ENCODE measurements around the gene LEKR1.

LEKR1 gene

DNA sequence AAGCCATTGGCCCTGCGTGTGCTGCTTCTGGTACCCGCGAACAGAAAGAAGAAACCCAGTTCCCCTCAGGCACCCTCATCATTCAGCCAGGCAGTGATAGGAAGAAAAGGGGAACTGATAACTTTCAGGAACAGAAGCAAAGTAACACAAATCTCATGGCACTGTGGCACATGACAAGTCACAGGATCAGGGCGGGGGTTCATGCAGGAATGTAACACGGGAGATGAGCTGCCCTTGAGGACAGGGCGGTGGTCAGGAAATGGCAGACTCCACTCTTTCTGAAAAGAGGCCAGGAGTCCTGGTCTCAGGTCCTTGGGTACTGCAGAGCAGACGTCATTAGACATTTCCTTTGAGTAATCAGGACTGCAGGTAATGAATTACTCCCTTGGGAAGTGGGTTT is 238.2 kb downstream of the LEKR1 start:
- no peak overlapping the region for H3K4me3 ChIP-seq (ENCODE audit: low read length)
- TF ChIP-seq, protein P1, sequence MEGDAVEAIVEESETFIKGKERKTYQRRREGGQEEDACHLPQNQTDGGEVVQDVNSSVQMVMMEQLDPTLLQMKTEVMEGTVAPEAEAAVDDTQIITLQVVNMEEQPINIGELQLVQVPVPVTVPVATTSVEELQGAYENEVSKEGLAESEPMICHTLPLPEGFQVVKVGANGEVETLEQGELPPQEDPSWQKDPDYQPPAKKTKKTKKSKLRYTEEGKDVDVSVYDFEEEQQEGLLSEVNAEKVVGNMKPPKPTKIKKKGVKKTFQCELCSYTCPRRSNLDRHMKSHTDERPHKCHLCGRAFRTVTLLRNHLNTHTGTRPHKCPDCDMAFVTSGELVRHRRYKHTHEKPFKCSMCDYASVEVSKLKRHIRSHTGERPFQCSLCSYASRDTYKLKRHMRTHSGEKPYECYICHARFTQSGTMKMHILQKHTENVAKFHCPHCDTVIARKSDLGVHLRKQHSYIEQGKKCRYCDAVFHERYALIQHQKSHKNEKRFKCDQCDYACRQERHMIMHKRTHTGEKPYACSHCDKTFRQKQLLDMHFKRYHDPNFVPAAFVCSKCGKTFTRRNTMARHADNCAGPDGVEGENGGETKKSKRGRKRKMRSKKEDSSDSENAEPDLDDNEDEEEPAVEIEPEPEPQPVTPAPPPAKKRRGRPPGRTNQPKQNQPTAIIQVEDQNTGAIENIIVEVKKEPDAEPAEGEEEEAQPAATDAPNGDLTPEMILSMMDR (conservative IDR thresholded peaks at IDR 0.05; ENCODE audit: low read depth, low read length), result no peak
- no peak for DNase-seq (ENCODE audit: low read depth)

DNA sequence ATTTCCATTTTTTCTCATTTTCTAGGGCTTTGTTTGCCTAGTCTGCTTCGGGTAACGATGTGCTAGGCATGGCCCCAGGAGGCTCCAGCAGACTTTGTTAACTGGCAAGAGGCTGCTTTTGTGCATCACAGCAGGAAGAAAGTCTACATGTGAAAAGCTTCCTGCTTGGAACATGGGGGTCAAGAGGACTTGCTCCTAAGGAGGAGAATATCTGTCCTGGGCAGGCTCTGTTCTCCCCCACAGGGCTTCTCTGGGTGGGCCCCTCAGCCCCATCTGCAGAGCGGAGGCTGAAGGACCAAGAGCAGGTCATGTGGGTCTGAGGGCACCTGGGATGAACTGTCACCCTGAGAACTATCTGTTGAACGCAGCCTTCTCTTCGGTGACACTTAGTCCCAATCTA is 239.0 kb downstream of the LEKR1 start:
- no peak for DNase-seq (ENCODE audit: low read depth)
- H3K4me3 ChIP-seq (ENCODE audit: low read length), result no peak overlapping the region
- TF ChIP-seq, protein P1 (conservative IDR thresholded peaks at IDR 0.05; ENCODE audit: low read depth, low read length), result no peak

DNA sequence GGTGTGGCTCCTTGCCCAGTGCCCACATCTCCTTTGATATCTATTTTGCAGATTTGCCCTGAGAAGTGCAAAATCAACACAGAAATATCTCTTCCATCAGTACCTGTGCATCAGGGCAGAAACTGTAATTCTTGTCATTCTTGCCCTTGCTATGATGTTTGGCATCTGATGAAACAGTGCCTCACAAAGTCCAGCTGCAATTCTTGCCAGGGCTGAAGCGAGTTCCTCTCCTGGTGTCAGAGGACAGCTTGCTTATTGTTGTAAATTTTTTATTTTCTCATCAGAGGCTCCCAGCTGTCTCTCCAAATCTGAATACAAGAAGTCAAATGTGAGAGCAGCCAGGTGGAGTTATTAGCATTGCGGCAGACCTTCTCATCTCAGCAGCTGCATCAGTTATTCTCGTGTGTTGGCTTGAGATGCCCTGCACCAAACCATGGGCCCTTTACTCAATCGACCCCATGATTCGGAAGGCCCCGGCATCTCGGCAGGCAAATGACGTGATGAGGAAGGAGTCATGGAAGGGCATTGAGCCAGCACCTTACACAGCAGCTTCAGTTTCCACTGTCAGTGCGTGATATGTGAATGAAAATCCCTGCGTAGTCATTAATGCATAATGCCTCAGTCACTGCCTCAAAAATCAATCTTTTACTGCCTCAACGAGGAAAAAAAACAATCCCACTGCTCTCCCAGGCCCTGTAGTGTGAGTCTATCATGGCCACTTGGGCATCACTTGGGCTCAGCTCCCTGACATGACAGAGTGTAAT is 240.4 kb downstream of the LEKR1 start:
- DNase-seq (ENCODE audit: low read depth), result no peak
- TF ChIP-seq, protein P1 (conservative IDR thresholded peaks at IDR 0.05; ENCODE audit: low read depth, low read length), result no peak
- no peak overlapping the region for H3K4me3 ChIP-seq (ENCODE audit: low read length)

DNA sequence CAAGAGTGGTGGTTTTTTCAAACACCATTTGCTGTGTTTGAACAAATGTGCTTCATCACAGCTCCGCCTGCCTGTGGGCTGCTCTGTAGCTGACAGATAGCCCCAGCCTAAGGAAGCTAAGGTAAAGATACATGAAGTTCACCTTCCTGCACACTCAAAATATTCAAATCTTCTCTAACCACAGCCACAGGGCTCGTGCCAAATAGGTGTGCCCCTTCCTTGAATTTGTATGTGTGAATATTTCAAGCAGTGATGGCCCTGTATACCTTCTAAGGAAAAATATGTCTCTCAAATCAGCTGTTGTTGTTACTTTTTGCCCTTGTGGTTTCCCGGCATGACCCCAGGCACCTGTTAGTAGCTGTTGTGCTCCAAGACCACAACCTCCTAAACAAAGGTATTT is 241.0 kb downstream of the LEKR1 start:
- no peak overlapping the region for H3K4me3 ChIP-seq (ENCODE audit: low read length)
- TF ChIP-seq, protein P1 (conservative IDR thresholded peaks at IDR 0.05; ENCODE audit: low read depth, low read length), result no peak
- DNase-seq (ENCODE audit: low read depth), result no peak

DNA sequence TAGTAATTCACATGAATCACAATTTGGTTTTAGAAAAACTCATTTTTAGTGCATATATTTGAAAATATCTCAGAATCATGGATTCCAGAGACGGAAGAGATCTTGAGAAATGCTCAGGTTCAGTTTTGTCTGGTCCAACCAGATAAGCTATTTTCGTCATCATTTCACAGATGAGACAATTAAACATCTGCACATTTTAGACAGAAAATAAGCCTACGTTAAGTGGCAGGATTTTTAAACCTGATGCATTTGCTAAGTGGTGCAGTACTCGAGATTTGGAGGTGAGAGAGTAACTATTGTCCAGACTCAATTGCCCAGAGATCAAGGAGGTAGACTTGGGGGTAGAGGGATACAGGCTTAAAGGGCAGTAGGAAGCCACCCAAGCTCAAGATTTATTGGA is 243.3 kb downstream of the LEKR1 start:
- TF ChIP-seq, protein P1 (conservative IDR thresholded peaks at IDR 0.05; ENCODE audit: low read depth, low read length), result no peak
- H3K4me3 ChIP-seq (ENCODE audit: low read length), result no peak overlapping the region
- no peak for DNase-seq (ENCODE audit: low read depth)

DNA sequence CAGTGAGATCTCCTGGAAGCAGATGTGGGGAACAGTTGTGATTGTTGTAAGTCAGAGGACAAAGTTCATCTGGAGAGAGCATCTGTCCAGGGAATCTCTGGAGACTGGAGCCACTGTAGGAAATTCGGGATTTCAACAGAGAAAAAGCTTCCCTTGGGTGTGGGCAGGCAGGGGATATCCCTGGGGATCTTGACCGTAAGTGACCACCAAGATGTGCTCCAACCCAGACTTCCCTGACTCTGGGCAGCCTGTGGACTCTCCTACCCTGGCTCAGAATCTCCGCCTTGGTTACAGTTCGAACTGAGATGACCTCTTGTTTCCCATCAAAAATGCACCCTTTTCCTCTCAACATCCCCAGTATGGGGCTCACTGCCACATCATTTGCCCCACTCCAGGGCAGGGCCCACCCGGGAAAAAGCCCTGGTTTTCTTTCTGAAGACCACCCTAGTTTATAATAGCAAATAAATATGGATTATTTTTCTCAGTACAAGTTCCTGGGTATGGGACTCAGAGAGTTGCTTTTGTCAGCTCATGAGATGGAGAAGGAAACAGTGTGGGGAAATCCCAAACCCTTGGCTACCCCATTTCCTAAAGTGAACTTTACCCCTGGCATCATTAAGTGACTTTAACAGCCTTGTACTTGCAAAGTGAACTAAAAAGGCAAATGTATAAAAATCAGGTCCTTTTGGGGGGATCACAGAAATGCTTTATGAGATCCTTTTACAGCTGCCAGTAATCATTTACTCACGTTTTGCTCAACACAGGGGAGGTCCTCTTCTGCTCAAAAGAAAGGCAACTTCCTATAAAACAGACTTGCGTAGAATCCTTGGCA is 243.9 kb downstream of the LEKR1 start:
- TF ChIP-seq, protein P1 (conservative IDR thresholded peaks at IDR 0.05; ENCODE audit: low read depth, low read length), result no peak
- no peak overlapping the region for H3K4me3 ChIP-seq (ENCODE audit: low read length)
- DNase-seq (ENCODE audit: low read depth), result no peak

DNA sequence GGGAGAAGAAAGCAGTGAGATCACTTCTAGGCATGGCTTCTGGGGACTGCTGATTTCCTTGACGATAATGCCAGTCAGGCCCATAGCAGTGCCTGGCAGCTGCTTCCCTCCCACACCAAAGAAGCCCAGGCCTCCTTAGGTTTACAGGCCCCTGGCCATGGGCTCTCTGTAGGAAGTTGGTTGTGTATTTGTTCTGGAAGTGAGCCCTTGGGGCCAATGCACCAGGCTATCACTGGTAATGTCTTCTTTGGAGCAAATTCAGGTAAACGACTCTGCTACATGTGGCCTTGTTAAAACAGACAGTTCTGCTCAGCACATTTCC is 244.5 kb downstream of the LEKR1 start:
- no peak for DNase-seq (ENCODE audit: low read depth)
- TF ChIP-seq, protein P1 (conservative IDR thresholded peaks at IDR 0.05; ENCODE audit: low read depth, low read length), result no peak
- H3K4me3 ChIP-seq (ENCODE audit: low read length), result no peak overlapping the region
